ENCODE measurements around the gene BATF2.

DNA sequence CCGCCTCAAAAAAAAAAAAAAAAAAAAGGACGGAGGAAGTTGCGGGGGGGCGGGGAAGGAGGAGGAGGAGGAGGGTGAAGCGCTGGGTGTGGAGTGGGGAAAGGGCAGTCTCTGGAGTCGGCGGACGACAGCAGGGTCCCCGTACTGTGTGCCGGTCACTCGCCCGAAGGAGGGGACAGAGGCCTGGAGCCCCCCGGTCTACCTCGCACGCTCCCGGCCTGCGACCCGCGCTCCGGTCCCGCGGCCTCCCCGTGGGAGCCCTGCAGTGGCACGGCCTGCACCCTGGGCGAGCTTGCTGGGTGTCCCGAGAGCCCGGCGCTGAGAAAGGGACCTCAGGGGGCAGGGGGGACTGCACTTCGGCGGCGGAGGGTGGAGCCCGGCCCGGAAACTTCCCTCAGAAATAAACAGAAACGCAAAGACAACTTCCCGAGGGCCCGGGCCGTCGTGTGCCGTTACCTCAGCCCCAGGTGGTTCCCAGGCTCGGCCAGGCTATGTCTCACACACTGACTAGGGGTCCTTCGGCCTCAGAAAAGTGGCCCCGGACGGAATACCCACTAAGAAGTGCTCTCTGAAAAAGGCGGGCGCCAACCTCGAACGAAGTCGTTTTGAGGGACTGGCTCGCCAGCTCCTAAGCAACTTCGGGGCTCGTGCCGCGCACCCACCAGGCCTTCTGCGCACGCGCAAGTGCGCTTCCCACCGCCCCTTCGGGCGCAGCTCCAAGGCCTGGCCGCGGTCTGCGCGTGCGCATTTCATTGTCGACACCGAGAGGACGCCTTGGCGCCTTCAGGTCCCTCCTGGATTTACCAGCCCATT, 25.1 kb downstream of the BATF2 start, which contains the start of gene MAJIN:
- TF ChIP-seq RCOR1 (IDR thresholded peaks at IDR 0.05; ENCODE audit: low read length) (no peak), CTCF (IDR thresholded peaks at IDR 0.05) (no peak), REST (IDR thresholded peaks at IDR 0.05; ENCODE audit: low read depth, low read length) (no peak), EP300 (IDR thresholded peaks at IDR 0.05; ENCODE audit: borderline replicate concordance in 1 of 2, low read depth in 1 of 2, low read length in 1 of 2) (no peak), NRF1 (IDR thresholded peaks at IDR 0.05; ENCODE audit: low read depth, low read length) (no peak), SIN3A (IDR thresholded peaks at IDR 0.05; ENCODE audit: borderline replicate concordance, low read depth, low read length) (no peak), POLR2AphosphoS5 (IDR thresholded peaks at IDR 0.05; ENCODE audit: low read depth, low read length) (no peak), EZH2phosphoT487 (IDR thresholded peaks at IDR 0.05; ENCODE audit: borderline replicate concordance, low read depth) (no peak), MXI1 (IDR thresholded peaks at IDR 0.05; ENCODE audit: low read depth, low read length) (no peak)
- TF ChIP-seq, protein P1, sequence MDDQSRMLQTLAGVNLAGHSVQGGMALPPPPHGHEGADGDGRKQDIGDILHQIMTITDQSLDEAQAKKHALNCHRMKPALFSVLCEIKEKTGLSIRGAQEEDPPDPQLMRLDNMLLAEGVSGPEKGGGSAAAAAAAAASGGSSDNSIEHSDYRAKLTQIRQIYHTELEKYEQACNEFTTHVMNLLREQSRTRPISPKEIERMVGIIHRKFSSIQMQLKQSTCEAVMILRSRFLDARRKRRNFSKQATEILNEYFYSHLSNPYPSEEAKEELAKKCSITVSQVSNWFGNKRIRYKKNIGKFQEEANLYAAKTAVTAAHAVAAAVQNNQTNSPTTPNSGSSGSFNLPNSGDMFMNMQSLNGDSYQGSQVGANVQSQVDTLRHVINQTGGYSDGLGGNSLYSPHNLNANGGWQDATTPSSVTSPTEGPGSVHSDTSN (IDR thresholded peaks at IDR 0.05) = no peak

All from SK-N-SH (cell line).